SU-DHL-6 (cell line): ENCODE measurements around the gene ZXDC.

ENCODE experiments used
- CTCF ChIP-seq: fragments of 200-600 bp; sonication (generic); IDR thresholded peaks from one replicate; pipeline ENCODE4 v1.5.1; 2017; ENCODE audit warnings: antibody characterized with exemption, mild to moderate bottlenecking, low read length, moderate library complexity; ENCODE audit not compliant: insufficient read depth, poor library complexity, severe bottlenecking
- EZH2phosphoT487 ChIP-seq: fragments of 200-600 bp; sonication (generic), shearing (Covaris generic); conservative IDR thresholded peaks from 2 replicates; pipeline ENCODE4 v1.6.1; 2018; ENCODE audit warnings: mild to moderate bottlenecking, antibody characterized with exemption, low read length, moderate library complexity, mixed read lengths

DNA sequence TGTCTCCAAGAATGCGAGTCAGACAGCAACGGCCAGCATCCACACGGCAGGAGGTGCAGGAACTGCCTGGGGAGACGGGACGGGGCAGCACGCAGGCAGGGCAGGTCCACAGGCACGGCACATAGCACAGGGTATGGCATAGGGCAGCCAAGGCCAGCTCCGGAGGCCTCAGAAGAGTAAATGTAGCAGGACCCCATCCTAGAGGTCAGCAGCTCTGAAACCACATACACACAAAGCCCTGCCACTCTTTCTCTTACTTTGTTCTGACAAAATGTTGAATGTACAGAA is 26.9 kb downstream of the ZXDC start:
- TF ChIP-seq CTCF: no peak
- no peak for TF ChIP-seq EZH2phosphoT487
